Right lobe of liver (tissue), 4 donors: ENCODE measurements around the gene EPHA6.

Experiments
- CTCF ChIP-seq, 4 donors: fragments of 200-600 bp in 3 of 4; fragments of 450-650 bp in 1 of 4; IDR thresholded peaks; one replicate each; pipeline versions ENCODE4 v1.5.1 to v1.8.0; 2016 to 2022; ENCODE audit warnings: antibody characterized with exemption in 4 of 4, mild to moderate bottlenecking in 2 of 4
- POLR2A ChIP-seq: fragments of 450-650 bp; IDR thresholded peaks from one replicate; pipeline ENCODE4 v1.6.1; 2017; ENCODE audit warnings: antibody characterized with exemption, mild to moderate bottlenecking
- donor health status: DM: no; HTN: no; CAD: no.
- donor health status: DM: no; HTN: no; CAD: no.
- donor health status: DM: no; HTN: yes; CAD: no.

- TF ChIP-seq CTCF (IDR thresholded peaks at IDR 0.05) (no peak), POLR2A (no peak)
These were observed 682.7 kb downstream of the EPHA6 start for GRCh38 chr3:97497138-97497537.
